T follicular helper cell (primary cell): ENCODE measurements around the gene ZNF488.
A peak's percentile ranks its signal among the peaks of the same experiment; 100 is the strongest.

ENCODE experiments used
- DNase-seq: peaks from one replicate; pipeline ENCODE4 v3.0.0-alpha.2; 2020; ENCODE audit warnings: low read depth

The ZNF488 gene

GRCh38 chr10:47349516-47349915 lies 34.6 kb downstream of the ZNF488 start:
- DNase-seq: no peak

DNA sequence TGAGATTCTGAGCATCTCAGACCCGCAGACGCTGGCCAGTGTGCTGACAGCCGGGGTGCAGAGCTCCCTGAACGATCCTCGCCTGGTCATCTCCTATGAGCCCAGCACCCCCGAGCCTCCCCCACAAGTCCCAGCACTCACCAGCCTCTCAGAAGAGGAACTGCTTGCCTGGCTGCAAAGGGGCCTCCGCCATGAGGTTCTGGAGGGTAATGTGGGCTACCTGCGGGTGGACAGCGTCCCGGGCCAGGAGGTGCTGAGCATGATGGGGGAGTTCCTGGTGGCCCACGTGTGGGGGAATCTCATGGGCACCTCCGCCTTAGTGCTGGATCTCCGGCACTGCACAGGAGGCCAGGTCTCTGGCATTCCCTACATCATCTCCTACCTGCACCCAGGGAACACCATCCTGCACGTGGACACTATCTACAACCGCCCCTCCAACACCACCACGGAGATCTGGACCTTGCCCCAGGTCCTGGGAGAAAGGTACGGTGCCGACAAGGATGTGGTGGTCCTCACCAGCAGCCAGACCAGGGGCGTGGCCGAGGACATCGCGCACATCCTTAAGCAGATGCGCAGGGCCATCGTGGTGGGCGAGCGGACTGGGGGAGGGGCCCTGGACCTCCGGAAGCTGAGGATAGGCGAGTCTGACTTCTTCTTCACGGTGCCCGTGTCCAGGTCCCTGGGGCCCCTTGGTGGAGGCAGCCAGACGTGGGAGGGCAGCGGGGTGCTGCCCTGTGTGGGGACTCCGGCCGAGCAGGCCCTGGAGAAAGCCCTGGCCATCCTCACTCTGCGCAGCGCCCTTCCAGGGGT lies 35.2 kb downstream of the ZNF488 start:
- DNase-seq: no peak

GRCh38 chr10:47348138-47348651 lies 35.9 kb downstream of the ZNF488 start, which contains the start of gene RBP3:
Gene RBP3, plus strand, starts transcription at chr10:47348363. Its CDS starts 122 bp downstream, at chr10:47348485.
- DNase-seq: no peak

GRCh38 chr10:47347303-47347675 lies 36.8 kb downstream of the ZNF488 start:
- no peak for DNase-seq

- DNase-seq: no peak
Measured at GRCh38 chr10:47346581-47347302, 37.4 kb downstream of the ZNF488 start.

GRCh38 chr10:47344996-47345870 lies 38.9 kb downstream of the ZNF488 start:
- no peak for DNase-seq

DNA sequence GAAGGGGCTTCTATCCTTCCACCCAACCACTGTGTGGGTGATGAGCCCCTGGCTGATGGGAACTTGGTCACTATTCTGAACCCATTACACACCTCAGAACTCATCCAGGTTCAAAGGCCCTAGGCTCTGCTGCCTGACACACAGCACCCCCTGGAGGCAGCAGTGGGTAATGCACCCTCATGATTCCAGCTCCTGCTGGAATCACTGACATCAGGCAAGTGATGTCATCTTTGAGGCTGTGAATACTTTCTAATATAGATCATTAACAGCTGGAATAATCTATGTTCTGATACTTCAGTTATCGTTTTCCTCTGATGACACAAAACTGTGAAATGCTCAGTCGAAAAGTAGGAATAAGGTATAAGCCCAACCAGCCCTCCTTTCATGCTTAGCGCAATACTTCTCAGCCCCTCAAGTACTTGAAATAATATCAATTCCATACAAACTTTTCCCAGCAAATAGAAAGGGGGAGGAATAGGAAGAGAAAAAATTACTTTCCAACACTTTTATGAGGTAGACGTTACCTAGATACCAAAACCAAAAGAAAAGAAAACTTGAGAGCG lies 43.4 kb downstream of the ZNF488 start:
- DNase-seq: peak; percentile 49

- no peak for DNase-seq
Measured at GRCh38 chr10:47339759-47340607, 44.1 kb downstream of the ZNF488 start.

GRCh38 chr10:47339186-47339735 lies 44.8 kb downstream of the ZNF488 start:
- no peak for DNase-seq

- DNase-seq: no peak
Measured at GRCh38 chr10:47337310-47337709, 46.8 kb downstream of the ZNF488 start.

DNA sequence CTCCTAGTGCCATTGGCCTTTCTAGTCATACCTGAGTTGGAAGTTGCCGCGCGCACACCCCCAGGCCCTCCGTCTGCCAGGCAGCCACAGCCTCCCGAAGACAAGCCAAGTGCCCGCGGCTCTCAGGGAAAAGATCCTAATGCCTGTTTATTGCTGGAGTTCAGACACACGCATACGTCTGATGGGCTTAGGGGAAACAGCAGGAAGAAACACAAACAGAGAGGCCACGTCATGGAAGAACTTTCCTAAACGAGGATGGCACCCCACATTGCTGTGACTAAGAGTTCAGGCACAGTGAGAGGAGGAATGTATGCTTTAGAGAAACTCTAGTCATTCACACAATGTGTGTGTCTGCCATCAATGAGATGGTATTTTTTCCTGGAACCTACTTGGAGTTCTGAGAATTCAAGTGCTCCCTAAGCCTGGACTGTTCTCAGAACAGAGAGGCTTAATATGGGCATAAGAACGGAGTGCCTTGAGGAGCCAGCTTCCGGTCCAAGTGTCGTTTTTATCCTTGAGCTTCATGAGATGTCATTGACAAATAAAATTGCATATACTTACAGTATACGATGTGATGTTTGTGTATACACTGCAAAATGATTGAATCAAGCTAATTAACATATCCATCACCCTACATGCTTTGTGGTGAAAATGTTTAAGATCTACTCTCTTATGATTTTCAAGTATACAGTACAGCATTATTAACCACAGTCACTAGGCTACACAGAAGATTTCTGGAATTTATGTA lies 47.5 kb downstream of the ZNF488 start:
- DNase-seq: no peak

- no peak for DNase-seq
Measured at GRCh38 chr10:47335906-47336305, 48.2 kb downstream of the ZNF488 start.

DNA sequence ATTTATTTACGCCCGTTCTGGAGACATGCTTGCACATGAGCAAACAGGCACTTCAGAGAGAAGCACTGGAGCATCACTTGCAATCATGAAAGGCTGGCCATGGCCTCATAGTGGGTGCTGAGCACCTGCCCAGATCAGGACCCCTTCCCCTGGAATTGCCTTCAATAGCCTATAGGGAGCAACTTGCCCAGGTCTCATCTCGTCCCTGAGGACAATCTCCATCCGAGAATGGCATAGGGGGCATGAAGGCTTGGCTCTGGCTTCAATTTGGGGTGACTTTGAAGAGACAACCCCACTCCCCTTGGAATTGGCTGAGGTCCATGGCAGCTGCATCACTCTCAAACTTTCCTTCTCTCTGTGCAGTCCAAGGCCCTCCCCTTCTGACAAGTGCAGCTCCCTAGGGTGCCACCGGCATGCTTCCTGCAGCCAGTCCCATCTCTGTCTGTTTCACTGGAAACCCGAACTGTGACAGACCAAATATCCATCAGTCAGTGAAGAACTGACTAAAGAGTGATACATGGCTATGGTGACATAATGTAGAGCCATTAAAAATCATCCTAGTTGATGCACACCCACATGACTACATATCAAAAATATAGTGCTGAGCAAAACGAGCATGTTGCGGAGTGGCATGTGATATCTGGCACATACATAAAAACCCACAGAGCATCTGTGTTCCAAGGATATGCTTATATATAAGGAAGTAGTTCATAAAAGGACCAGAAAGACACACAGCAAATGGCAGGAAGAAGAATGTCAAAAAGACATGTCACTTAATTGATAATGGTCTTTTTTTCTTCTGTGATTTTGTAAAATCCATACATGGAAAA lies 49.4 kb downstream of the ZNF488 start:
- DNase-seq: no peak

- DNase-seq: no peak
Measured at GRCh38 chr10:47333532-47333931, 50.6 kb downstream of the ZNF488 start.

DNA sequence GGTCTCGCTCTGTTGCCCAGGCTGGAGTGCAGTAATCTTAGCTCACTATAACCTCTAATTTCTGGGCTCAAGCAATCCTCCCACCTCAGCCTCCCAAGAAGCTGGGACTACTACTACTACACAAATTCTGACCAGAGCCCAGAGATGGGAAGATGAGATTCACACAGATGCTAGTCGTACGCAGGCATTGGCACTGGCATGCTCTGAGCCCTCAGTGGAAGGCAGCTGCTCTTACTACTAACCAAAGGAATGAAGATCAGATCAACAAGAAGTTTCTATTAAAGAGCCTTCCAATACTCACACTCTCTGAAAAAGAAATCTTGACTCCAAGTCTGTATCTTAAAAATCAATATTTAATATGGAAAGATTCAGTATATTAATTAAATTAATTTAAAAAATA lies 51.1 kb downstream of the ZNF488 start:
- no peak for DNase-seq

DNA sequence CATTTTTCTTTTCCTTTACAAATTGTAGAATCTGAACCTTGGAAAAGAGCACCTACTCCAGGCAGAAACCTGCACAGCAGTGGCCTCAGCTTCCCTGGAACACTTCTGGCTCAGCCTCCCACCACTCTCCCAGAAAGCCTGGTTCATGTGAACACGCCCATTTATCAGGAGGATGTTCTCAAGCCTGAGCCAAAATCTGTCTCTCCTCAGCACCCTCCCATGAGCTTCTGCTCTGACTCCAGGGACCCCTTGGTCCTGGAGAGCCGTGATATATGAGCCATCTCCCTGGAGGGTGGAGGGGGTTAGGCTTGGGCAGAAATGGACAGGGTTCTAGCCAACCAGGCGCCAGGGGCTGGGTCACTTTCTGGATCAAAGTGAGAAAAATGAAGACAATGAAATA lies 51.7 kb downstream of the ZNF488 start:
- no peak for DNase-seq

- no peak for DNase-seq
Measured at GRCh38 chr10:47331954-47332353, 52.1 kb downstream of the ZNF488 start.

DNA sequence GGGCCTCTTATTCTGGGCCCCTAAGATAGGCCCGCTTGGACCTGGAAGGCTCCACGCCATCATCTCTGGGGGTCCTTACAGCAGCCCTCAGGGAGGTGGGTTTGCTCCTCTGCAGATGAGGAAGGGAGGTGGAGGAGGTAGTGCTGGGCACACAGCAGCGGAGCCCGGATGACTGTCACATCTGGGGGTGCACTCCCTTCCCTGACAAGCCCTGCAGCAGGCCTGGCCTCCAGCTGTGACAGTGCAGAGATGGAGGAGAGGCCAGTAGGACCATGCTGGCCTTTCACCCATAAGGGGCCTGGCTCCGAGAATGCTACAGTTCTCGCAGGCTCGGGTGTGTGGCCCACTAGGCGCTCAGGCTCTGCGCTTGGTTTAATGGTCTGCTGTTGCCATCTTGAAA lies 52.6 kb downstream of the ZNF488 start:
- no peak for DNase-seq

DNA sequence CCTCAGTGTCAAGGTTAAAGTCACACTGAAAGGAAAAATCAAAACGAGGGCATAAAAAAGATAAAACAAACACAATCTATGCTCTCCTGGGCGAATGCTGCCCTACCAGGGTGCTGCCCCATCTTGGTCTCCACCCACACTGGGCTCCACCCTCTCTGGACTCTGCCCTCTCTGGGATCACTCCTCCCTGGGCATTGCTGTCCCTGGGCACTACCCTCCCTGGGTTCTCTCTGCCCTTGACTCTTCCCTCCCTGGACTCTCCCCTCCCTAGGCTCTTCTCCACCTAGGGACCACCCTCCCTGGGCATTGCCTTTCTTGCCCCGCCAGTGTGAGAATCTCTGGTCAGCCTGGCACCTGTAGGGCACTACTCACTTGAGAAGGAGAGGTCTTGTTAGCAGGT lies 53.3 kb downstream of the ZNF488 start:
- no peak for DNase-seq
